OCI-LY1 (cell line): ENCODE results near the gene RERE.

Experiments
- CTCF ChIP-seq: fragments of 200-600 bp; sonication (generic), shearing (Covaris generic); IDR thresholded peaks from 2 replicates; pipeline ENCODE4 v1.5.1; 2017; ENCODE audit warnings: mild to moderate bottlenecking, antibody characterized with exemption, low read length, moderate library complexity, mixed read lengths
- EZH2 ChIP-seq: fragments of 200-600 bp; sonication (generic), shearing (Covaris generic); IDR thresholded peaks from 2 replicates; pipeline ENCODE4 v1.8.0; 2017; ENCODE audit warnings: borderline replicate concordance, mixed run types, mild to moderate bottlenecking, antibody characterized with exemption, low read length, moderate library complexity, mixed read lengths

- TF ChIP-seq CTCF: no peak
- no peak for TF ChIP-seq EZH2
Measured at GRCh38 chr1:8652467-8653046, 164.9 kb downstream of the RERE start.
